BLaER1 (cell line): ENCODE data around the gene ERC2.
A peak's percentile ranks its signal among the peaks of the same experiment; 100 is the strongest.

ENCODE experiments used
- H3K27ac ChIP-seq: shearing (Covaris generic); formaldehyde crosslinking; 2 replicates; pipeline ENCODE4 v1.8.1; 2022
- H3K27me3 ChIP-seq: shearing (Covaris generic); formaldehyde crosslinking; 2 replicates; pipeline ENCODE4 v1.8.1; 2022
- H3K36me3 ChIP-seq: shearing (Covaris generic); formaldehyde crosslinking; 2 replicates; pipeline ENCODE4 v1.8.1; 2022
- H3K4me1 ChIP-seq: shearing (Covaris generic); formaldehyde crosslinking; 2 replicates; pipeline ENCODE4 v1.8.1; 2022
- H3K4me2 ChIP-seq: shearing (Covaris generic); formaldehyde crosslinking; 2 replicates; pipeline ENCODE4 v1.8.1; 2022
- H3K4me3 ChIP-seq: shearing (Covaris generic); formaldehyde crosslinking; 2 replicates; pipeline ENCODE4 v1.8.1; 2022
- H3K9ac ChIP-seq: shearing (Covaris generic); formaldehyde crosslinking; 2 replicates; pipeline ENCODE4 v1.8.1; 2022
- H3K9me3 ChIP-seq: shearing (Covaris generic); formaldehyde crosslinking; 2 replicates; pipeline ENCODE4 v1.8.1; 2022
- H4K20me1 ChIP-seq: shearing (Covaris generic); formaldehyde crosslinking; 2 replicates; pipeline ENCODE4 v1.8.1; 2022
- Cebpa-rat ChIP-seq: shearing (Covaris generic); IDR thresholded peaks from 2 replicates; pipeline ENCODE4 v1.8.1; 2022

The ERC2 gene

DNA sequence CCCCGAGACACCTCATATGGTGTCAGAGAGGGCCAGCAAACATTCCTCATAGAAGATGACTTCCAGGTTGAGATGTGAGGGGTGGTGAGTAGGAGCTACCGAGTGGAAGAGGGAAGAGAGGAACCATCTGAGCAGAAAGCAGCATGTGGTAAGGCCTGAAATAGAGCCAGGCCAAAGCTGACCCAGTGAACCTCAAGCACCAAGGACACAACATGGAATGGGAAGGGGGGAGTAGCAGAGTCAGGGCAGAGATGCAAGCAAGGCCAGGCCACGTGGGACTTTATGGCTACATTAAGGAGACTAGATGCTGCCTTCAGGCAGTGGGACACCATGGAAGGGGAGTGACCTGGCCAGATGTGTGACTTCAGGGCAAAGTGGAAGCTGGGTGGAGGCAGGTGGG, 942.8 kb downstream of the ERC2 start:
- no peak overlapping the region for H3K4me3 ChIP-seq
- no peaks in the 10 kb centered on the region for H3K9me3 ChIP-seq
- no peak overlapping the region for H3K9ac ChIP-seq
- H3K4me2 ChIP-seq = no peak overlapping the region
- TF ChIP-seq Cebpa-rat = no peak
- no peaks in the 10 kb centered on the region for H4K20me1 ChIP-seq
- no peaks in the 10 kb centered on the region for H3K36me3 ChIP-seq
- H3K4me1 ChIP-seq = peaks cover 40% of the 10 kb centered on the region
- H3K27ac ChIP-seq = no peak overlapping the region
- H3K27me3 ChIP-seq = no peaks in the 10 kb centered on the region

DNA sequence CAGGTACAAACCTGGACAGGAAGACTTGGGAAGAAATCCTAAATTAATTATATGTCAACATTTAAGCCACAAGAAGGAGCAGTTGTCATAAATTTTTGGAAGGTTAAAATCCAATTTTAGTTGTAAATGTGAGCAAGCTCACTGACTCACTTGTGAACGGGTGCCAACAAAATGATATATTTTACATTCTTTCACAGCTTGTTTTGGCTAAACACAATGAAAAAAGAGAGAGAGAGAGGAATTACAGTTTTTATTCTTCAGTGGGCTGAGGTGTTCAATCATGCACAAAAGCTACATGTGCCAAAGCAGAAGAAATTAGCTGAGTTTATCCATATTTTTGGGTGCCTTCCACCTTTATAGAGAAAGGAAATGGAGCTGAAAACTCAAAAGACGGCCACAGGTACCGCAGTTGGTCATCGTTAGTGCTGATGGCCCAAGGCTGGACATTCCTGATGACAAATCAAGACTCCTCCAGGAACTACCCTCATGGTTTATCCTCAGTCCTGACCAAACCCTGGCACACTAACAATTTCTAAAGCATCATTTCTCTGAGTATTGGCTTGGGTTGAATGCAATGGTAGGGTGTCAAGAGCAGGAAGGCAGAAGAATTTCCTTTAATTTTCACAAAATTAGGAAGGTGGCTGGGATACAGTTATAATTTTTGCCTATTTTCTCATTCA, 943.6 kb downstream of the ERC2 start:
- peaks cover 40% of the 10 kb centered on the region for H3K4me1 ChIP-seq
- H3K9ac ChIP-seq = no peak overlapping the region
- H3K36me3 ChIP-seq = no peaks in the 10 kb centered on the region
- H3K27ac ChIP-seq = no peak overlapping the region
- H3K27me3 ChIP-seq = no peaks in the 10 kb centered on the region
- H3K9me3 ChIP-seq = no peaks in the 10 kb centered on the region
- no peak overlapping the region for H3K4me3 ChIP-seq
- H4K20me1 ChIP-seq = no peaks in the 10 kb centered on the region
- no peak overlapping the region for H3K4me2 ChIP-seq
- no peak for TF ChIP-seq Cebpa-rat

DNA sequence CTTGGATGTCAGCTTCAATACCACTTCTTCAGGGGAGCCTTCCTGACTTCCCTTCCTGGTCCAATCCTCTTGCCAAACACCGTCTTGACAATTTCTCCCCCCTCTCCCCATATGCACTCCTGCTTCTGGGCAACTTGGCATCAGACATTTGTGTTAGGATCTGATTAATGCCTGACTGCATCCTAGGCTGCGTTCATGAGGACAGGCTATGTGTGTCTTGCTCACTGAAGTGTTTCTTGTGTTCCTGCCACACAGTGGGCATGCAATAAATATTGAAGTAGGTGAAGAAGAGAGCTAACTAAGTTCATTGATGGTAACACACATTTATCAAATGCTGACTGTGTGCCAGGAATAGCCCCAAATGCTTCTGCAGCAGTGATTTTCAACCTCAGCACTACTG, 944.8 kb downstream of the ERC2 start:
- peak overlapping the region; percentile 84 for H3K4me2 ChIP-seq
- H3K27ac ChIP-seq = no peak overlapping the region
- H4K20me1 ChIP-seq = no peaks in the 10 kb centered on the region
- no peaks in the 10 kb centered on the region for H3K9me3 ChIP-seq
- H3K4me3 ChIP-seq = no peak overlapping the region
- peaks cover 40% of the 10 kb centered on the region for H3K4me1 ChIP-seq
- H3K27me3 ChIP-seq = no peaks in the 10 kb centered on the region
- no peak for TF ChIP-seq Cebpa-rat
- no peak overlapping the region for H3K9ac ChIP-seq
- H3K36me3 ChIP-seq = no peaks in the 10 kb centered on the region

DNA sequence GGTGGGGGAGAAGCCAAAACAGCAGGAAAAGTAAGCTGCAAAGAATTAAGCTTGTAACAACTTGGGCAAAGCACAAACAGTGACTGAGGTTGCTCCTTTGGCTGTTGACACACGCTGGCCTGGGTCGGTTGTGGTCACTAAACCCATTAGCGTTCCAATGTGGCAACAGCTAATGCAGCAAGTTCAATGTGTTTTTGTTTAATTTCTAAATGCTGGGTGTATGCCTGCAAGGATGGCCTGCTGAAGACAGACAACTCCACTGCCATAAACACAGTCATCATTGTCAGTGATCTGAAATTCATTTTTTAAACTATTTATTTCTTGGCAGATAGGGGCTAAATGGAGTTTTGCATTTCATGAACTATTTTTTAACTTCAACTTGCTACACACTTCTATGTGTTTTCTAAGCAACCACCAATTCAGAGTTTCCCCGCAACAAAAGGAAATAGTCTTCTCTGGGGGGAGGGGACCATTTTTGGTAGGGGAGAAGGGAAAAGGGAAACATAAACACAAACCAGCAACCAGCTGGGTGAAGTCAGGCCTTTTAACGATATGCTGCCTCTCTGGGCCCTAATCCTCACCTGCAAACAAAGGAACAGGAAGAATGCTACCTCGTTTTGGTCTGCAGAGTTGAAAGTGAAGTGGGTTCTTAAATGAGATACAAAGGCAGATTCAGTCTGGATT, 946.4 kb downstream of the ERC2 start:
- Histone ChIP-seq H3K9me3 (no peaks in the 10 kb centered on the region), H3K27me3 (no peaks in the 10 kb centered on the region), H3K27ac (peak overlapping the region; percentile 55), H3K4me3 (peak overlapping the region; percentile 4; the same call in 1 of the 2 replicates), H4K20me1 (no peaks in the 10 kb centered on the region), H3K4me1 (peaks cover 40% of the 10 kb centered on the region), H3K36me3 (no peaks in the 10 kb centered on the region), H3K9ac (0 out of 2 replicates have a peak overlapping the region, but pooled peaks have one; percentile 18), H3K4me2 (peak overlapping the region; percentile 84)
- no peak for TF ChIP-seq Cebpa-rat

DNA sequence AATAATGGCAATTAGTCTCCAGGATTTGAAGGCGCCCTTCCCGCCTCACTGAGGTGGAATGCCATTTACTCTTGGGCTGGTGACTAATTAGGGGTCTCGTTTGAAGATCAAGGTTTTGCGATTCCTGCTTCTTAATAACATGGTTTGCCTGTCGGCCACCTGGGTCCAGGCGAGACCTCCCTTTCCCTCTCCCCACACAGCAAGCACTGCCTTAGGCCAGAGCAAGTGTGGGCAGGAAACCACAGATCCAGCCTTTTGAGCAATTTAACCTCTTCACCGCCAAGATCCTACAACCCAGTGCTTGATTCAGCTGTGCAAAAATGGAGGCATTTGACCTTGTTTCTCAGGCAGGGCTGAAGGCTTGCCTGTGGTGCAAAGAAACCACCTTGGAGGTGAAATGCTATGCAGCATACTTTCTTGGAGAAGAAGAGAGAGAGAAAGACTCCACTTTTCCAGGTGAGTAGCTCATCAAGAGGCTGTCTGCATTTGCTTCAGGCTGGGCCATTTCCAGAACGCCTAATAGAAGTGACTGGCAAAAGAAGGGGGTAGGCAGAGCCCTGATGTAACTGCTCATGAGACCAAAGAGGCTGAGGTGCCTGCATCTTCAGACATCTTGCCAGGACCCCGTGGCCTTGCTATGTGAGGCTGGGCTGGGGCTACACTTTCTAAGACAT, 947.1 kb downstream of the ERC2 start:
- H3K4me1 ChIP-seq = peaks cover 40% of the 10 kb centered on the region
- TF ChIP-seq Cebpa-rat = no peak
- H3K9ac ChIP-seq = 0 out of 2 replicates have a peak overlapping the region, but pooled peaks have one; percentile 18
- peak overlapping the region; percentile 4; the same call in 1 of the 2 replicates for H3K4me3 ChIP-seq
- peak overlapping the region; percentile 84 for H3K4me2 ChIP-seq
- no peaks in the 10 kb centered on the region for H4K20me1 ChIP-seq
- H3K27me3 ChIP-seq = no peaks in the 10 kb centered on the region
- peak overlapping the region; percentile 55 for H3K27ac ChIP-seq
- H3K36me3 ChIP-seq = no peaks in the 10 kb centered on the region
- H3K9me3 ChIP-seq = no peaks in the 10 kb centered on the region

DNA sequence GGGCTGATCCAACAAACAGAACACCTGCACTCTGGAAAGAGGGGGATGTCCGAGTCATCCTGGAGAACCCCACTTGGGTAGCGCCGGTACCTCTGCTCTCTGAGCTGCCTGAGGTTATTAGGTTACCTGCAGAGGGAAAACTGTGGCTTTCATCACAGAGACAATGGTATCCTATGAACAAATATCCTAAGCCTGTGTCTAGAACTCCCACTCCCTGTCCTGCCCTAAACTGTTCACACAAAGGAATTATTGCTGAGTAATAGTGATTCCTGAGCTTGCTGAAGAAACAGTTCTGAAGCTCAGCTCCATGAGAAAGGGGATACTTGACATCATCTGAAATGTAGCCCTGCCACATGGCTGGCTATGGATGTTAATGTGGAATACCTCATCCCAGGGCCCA, 949.2 kb downstream of the ERC2 start:
- TF ChIP-seq Cebpa-rat = no peak
- no peaks in the 10 kb centered on the region for H3K36me3 ChIP-seq
- H3K4me3 ChIP-seq = no peak overlapping the region
- H3K27ac ChIP-seq = no peak overlapping the region
- no peaks in the 10 kb centered on the region for H3K9me3 ChIP-seq
- peaks cover 36% of the 10 kb centered on the region for H3K4me1 ChIP-seq
- H3K4me2 ChIP-seq = no peak overlapping the region
- H3K9ac ChIP-seq = no peak overlapping the region
- no peaks in the 10 kb centered on the region for H4K20me1 ChIP-seq
- no peaks in the 10 kb centered on the region for H3K27me3 ChIP-seq

DNA sequence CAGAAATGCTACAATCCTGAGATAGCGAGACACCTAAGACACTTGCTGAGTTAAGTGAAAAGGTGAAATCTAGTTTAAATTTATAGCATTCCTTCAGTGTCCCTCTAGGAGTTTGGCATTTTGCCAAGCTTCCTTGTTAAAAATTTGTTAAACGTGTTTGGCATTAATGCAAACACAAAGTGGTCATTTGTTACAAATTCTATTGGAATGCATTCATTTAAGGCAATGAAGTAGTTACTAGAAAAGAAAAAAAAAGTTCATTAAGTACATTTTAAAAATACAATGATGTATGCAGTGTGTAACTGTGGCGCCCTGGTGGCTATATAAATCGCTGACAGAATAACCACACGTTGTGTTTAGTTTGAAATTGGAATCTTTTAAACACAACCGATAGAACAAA, 949.8 kb downstream of the ERC2 start:
- Histone ChIP-seq H3K4me3 (no peak overlapping the region), H3K27me3 (no peaks in the 10 kb centered on the region), H3K4me1 (peaks cover 31% of the 10 kb centered on the region), H3K9me3 (no peaks in the 10 kb centered on the region), H3K27ac (no peak overlapping the region), H3K4me2 (no peak overlapping the region), H3K9ac (no peak overlapping the region), H4K20me1 (no peaks in the 10 kb centered on the region), H3K36me3 (no peaks in the 10 kb centered on the region)
- TF ChIP-seq Cebpa-rat = no peak

DNA sequence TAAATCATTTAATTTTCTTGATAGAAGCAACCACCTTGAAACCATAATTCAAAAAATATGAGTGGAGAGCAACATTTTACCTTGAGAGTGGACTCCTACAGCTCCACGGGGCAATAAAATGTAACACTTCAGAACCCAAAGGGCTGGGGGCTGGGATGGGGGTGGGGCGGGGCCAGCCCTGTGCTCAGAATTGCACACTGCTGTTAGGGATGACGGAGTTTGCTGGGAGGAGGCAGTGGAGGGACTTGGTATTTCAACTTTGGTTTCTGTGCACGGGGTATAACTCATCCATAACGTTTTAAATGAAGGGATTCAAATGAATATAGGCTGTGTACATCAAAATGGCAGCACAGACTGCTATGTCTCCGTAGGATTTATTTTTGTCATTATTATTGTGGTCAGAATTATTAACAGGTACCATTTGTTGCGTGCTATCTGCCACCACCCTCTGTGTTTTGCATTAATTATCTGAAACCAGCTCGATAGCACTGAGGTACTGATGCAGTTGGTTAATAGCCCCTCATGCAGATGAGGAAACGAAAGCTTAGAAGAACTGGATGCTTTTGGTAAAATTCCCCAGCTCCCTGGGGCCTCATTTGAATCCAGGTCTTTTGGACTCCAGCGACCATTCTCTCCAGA, 951.8 kb downstream of the ERC2 start:
- Histone ChIP-seq H3K36me3 (no peaks in the 10 kb centered on the region), H3K9me3 (no peaks in the 10 kb centered on the region), H3K4me1 (peaks cover 11% of the 10 kb centered on the region), H3K4me2 (no peak overlapping the region), H3K27me3 (no peaks in the 10 kb centered on the region), H3K9ac (no peak overlapping the region), H3K4me3 (no peak overlapping the region), H4K20me1 (no peaks in the 10 kb centered on the region), H3K27ac (no peak overlapping the region)
- TF ChIP-seq Cebpa-rat = no peak

DNA sequence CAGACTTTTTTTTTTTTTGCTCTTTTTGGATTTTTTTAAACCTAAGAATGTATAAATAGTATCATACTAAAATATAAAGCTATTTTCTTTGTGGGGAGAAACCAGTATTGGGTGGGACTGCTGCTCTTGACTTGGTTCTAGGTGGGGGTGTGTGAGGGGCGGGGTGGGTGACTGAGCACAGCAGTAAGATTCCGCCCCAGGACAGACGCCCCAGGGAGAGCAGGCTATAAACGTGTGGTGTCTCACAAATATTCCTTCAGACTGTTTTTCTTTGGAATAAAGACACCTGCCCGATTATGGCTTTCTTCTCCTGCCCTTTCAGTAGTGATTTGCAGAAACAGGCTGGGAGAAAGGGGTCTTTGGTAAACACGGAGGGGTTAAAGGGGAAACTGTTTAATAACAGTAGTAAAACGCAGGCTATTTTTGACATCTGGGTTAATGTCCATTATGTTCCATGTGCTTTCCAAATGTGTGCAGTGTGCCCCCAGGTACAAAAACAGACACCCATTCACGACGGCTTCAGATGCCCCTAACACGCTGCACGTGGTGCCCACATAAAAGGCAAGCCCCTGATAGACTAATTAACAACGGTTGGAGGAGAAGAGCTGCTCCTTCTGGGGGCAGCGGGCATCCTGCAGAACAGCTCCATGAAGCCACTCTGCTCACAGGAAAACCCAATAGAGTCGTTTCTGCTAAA, 952.6 kb downstream of the ERC2 start:
- H3K27ac ChIP-seq = no peak overlapping the region
- H3K4me3 ChIP-seq = no peak overlapping the region
- no peaks in the 10 kb centered on the region for H3K27me3 ChIP-seq
- no peak overlapping the region for H3K4me2 ChIP-seq
- no peak for TF ChIP-seq Cebpa-rat
- H3K36me3 ChIP-seq = no peaks in the 10 kb centered on the region
- peaks cover 3% of the 10 kb centered on the region for H3K4me1 ChIP-seq
- no peak overlapping the region for H3K9ac ChIP-seq
- H3K9me3 ChIP-seq = no peaks in the 10 kb centered on the region
- no peaks in the 10 kb centered on the region for H4K20me1 ChIP-seq
